HG03378 (cell line): Measurements from ENCODE around the gene FBXL4.
A peak's percentile ranks its signal among the peaks of the same experiment; 100 is the strongest.

Experiments used
- ATAC-seq: cut with Tn5 transposase; IDR thresholded peaks from one replicate; pipeline ENCODE4 v1.9.1; 2021; ENCODE audit warnings: mild to moderate bottlenecking, moderate library complexity; ENCODE audit not compliant: unreplicated experiment

Gene FBXL4

GRCh38 chr6:98947411-98948292 is at the start of gene FBXL4:
TSS of gene FBXL4 (minus strand) at chr6:98947946. CDS start at chr6:98926988, 20,958 bp downstream.
- peak; percentile 65 for ATAC-seq

GRCh38 chr6:98995116-98995515 is 47.4 kb upstream of the FBXL4 start:
- ATAC-seq = no peak

- ATAC-seq = no peak
These were observed 44.8 kb upstream of the FBXL4 start for GRCh38 chr6:98992535-98992934.

- ATAC-seq = no peak
These were observed 38.4 kb upstream of the FBXL4 start for GRCh38 chr6:98986071-98986615.

- no peak for ATAC-seq
These were observed 37.6 kb upstream of the FBXL4 start for GRCh38 chr6:98985391-98985790.

- no peak for ATAC-seq
These were observed 36.4 kb upstream of the FBXL4 start for GRCh38 chr6:98984121-98984520.

GRCh38 chr6:98981473-98981872 is 33.7 kb upstream of the FBXL4 start:
- ATAC-seq = no peak

GRCh38 chr6:98980819-98981218 is 33.1 kb upstream of the FBXL4 start:
- no peak for ATAC-seq

GRCh38 chr6:98977671-98978292 is 30.0 kb upstream of the FBXL4 start:
- no peak for ATAC-seq

- no peak for ATAC-seq
These were observed 29.1 kb upstream of the FBXL4 start for GRCh38 chr6:98976674-98977385.

GRCh38 chr6:98975421-98975820 is 27.7 kb upstream of the FBXL4 start:
- no peak for ATAC-seq

GRCh38 chr6:98974309-98974708 is 26.6 kb upstream of the FBXL4 start:
- no peak for ATAC-seq

GRCh38 chr6:98973571-98973970 is 25.8 kb upstream of the FBXL4 start:
- ATAC-seq = no peak

- no peak for ATAC-seq
These were observed 23.6 kb upstream of the FBXL4 start for GRCh38 chr6:98971303-98971702.

GRCh38 chr6:98970469-98970868 is 22.7 kb upstream of the FBXL4 start:
- no peak for ATAC-seq

GRCh38 chr6:98967616-98968015 is 19.9 kb upstream of the FBXL4 start:
- no peak for ATAC-seq

GRCh38 chr6:98959631-98960030 is 11.9 kb upstream of the FBXL4 start:
- no peak for ATAC-seq

GRCh38 chr6:98958776-98959175 is 11.0 kb upstream of the FBXL4 start:
- no peak for ATAC-seq

- ATAC-seq = no peak
These were observed 9.7 kb upstream of the FBXL4 start for GRCh38 chr6:98957450-98957849.

GRCh38 chr6:98949589-98949988 is 1.8 kb upstream of the FBXL4 start:
- ATAC-seq = no peak

GRCh38 chr6:98946879-98947410 is 801 bp downstream of the FBXL4 start:
- peak; percentile 32 for ATAC-seq
